Upper lobe of left lung (tissue), 6 donors: Measurements from ENCODE around the gene REP15. TPM values are rescaled to one million over a fixed set of nuclear protein-coding genes. Genes with fewer than 3 reads are reported as not detected.
A peak's percentile ranks its signal among the peaks of the same experiment; 100 is the strongest.

Experiments
- ATAC-seq, 2 donors: fragments of 200-7000 bp; cut with Tn5 transposase; one replicate each; pipeline ENCODE4 v1.9.1; 2022; ENCODE audit warnings: mild to moderate bottlenecking in 2 of 2, moderate library complexity in 2 of 2; ENCODE audit not compliant: low FRiP score in 2 of 2
- DNase-seq, 2 donors: peaks; one replicate each; pipeline ENCODE4 v3.0.0-alpha.2; 2019 to 2020
- H3K27ac ChIP-seq, 4 donors: fragments of 200-600 bp; sonication (generic); one replicate each; pipeline ENCODE4 v1.5.1; 2016 to 2019
- H3K27me3 ChIP-seq, 4 donors: fragments of 200-600 bp; sonication (generic); one replicate each; pipeline ENCODE4 v1.5.1; 2017 to 2019
- H3K36me3 ChIP-seq, 4 donors: fragments of 200-600 bp; sonication (generic); one replicate each; pipeline ENCODE4 v1.5.1; 2016 to 2019
- H3K4me1 ChIP-seq, 4 donors: fragments of 200-600 bp; sonication (generic); one replicate each; pipeline ENCODE4 v1.5.1; 2018 to 2019
- H3K4me3 ChIP-seq, 4 donors: fragments of 200-600 bp; sonication (generic); one replicate each; pipeline ENCODE4 v1.5.1; 2017 to 2019; ENCODE audit warnings: mild to moderate bottlenecking in 2 of 4, moderate library complexity in 1 of 4
- H3K9me3 ChIP-seq, 4 donors: fragments of 200-600 bp; sonication (generic); one replicate each; pipeline ENCODE4 v1.5.1; 2018 to 2019
- CTCF ChIP-seq, 6 experiments: fragments of 450-650 bp in 4 of 6; fragments of 200-600 bp in 2 of 6; sonication (generic) in 2 of 6; IDR thresholded peaks; one replicate each; pipeline ENCODE4 v1.5.1; 2016 to 2019; ENCODE audit warnings: antibody characterized with exemption in 6 of 6
- EP300 ChIP-seq, 4 donors: sonication (generic); formaldehyde crosslinking; IDR thresholded peaks; one replicate each; pipeline ENCODE4 v1.5.1; 2017; ENCODE audit warnings: antibody characterized with exemption in 4 of 4, control low read depth in 2 of 4
- POLR2A ChIP-seq, 4 donors: fragments of 450-650 bp; IDR thresholded peaks; one replicate each; pipeline ENCODE4 v1.5.1; 2016 to 2017; ENCODE audit warnings: antibody characterized with exemption in 4 of 4, mild to moderate bottlenecking in 2 of 4
- POLR2AphosphoS5 ChIP-seq, 2 donors: sonication (generic); formaldehyde crosslinking; IDR thresholded peaks; one replicate each; pipeline ENCODE4 v1.5.1; 2017; ENCODE audit warnings: antibody characterized with exemption in 2 of 2
- WGBS, 2 donors: methylation state at CpG; one replicate each; pipeline ENCODE4 v1.1.5; 2017 to 2018; 5-methylcytosine and 5-hydroxymethylcytosine counted together
- total RNA-seq, 6 donors: library from RNA; depleted of rRNA in 4 of 6; stranded (reverse); fragments of >200 nt in 4 of 6; gene quantifications; one replicate each; pipeline versions ENCODE4 v1.1.0 to v1.2.1, GENCODE V29; 2016 to 2021
- donor health status: DM: no; HTN: no; CAD: no; lungs with moderate emphysema.
- donor health status: DM: no; HTN: yes; CAD: no; lungs with severe emphysema.

The REP15 gene
- total RNA-seq, 6 donors from 2014 or later: 1.1 to 4.4 (median 3.2) TPM

GRCh38 chr12:27695556-27696292, 523 bp upstream of the REP15 start:
- Histone ChIP-seq H3K36me3 (peaks cover 3 to 64% (median 30%) of the 10 kb centered on the region in 4 donors), H3K27me3 (no peaks in the 10 kb centered on the region), H3K9me3 (no peaks in the 10 kb centered on the region), H3K27ac (no peak overlapping the region), H3K4me3 (no peak overlapping the region), H3K4me1 (no peaks in the 10 kb centered on the region)
- ATAC-seq: no peak
- no peak for DNase-seq
- 88 to 93% methylated on average over 6 of the region's 6 CpGs for WGBS, 2 donors
- TF ChIP-seq POLR2AphosphoS5 (IDR thresholded peaks at IDR 0.05) (no peak), POLR2A (IDR thresholded peaks at IDR 0.05) (no peak), EP300 (IDR thresholded peaks at IDR 0.05) (no peak), CTCF (IDR thresholded peaks at IDR 0.05) (no peak)

- ATAC-seq (no peak), DNase-seq (no peak)
- Histone ChIP-seq H3K36me3 (peaks cover 0 to 51% (median 22%) of the 10 kb centered on the region in 4 donors), H3K4me1 (no peaks in the 10 kb centered on the region), H3K27me3 (no peaks in the 10 kb centered on the region), H3K9me3 (no peaks in the 10 kb centered on the region), H3K27ac (no peak overlapping the region), H3K4me3 (no peak overlapping the region)
- no peak for TF ChIP-seq CTCF (IDR thresholded peaks at IDR 0.05)
- no peak for TF ChIP-seq EP300 (IDR thresholded peaks at IDR 0.05)
- no peak for TF ChIP-seq POLR2AphosphoS5 (IDR thresholded peaks at IDR 0.05)
- no peak for TF ChIP-seq POLR2A (IDR thresholded peaks at IDR 0.05)
- WGBS, 2 donors: 91 to 96% methylated on average over 3 of the region's 3 CpGs
Observed at GRCh38 chr12:27696864-27697564, 767 bp downstream of the REP15 start.

GRCh38 chr12:27703720-27704452, 7.6 kb downstream of the REP15 start:
- H3K4me1 ChIP-seq: peaks cover 0 to 4% (median 0%) of the 10 kb centered on the region in 4 donors
- no peak overlapping the region for H3K4me3 ChIP-seq
- H3K9me3 ChIP-seq: no peaks in the 10 kb centered on the region
- DNase-seq (peak in 1 of 2 donors; percentile 85), ATAC-seq (peak; percentile 88 to 93)
- no peaks in the 10 kb centered on the region for H3K27me3 ChIP-seq
- WGBS, 2 donors: 2 to 5% methylated on average over 4 of the region's 4 CpGs
- TF ChIP-seq EP300 (IDR thresholded peaks at IDR 0.05) (peak in 1 of 4 donors; percentile 5), CTCF (IDR thresholded peaks at IDR 0.05) (peak; percentile 66 to 92 (median 82)), POLR2AphosphoS5 (IDR thresholded peaks at IDR 0.05) (no peak)
- H3K27ac ChIP-seq: no peak overlapping the region
- no peaks in the 10 kb centered on the region for H3K36me3 ChIP-seq

GRCh38 chr12:27705263-27705662, 9.0 kb downstream of the REP15 start:
- peak in 1 of 2 donors; percentile 33 for DNase-seq
- no peak overlapping the region for H3K27ac ChIP-seq
- H3K9me3 ChIP-seq: no peaks in the 10 kb centered on the region
- H3K4me3 ChIP-seq: no peak overlapping the region
- WGBS, 2 donors: 94 to 95% methylated on average over 6 to 8 of the region's 8 CpGs
- TF ChIP-seq POLR2A (IDR thresholded peaks at IDR 0.05): no peak
- no peak for TF ChIP-seq CTCF (IDR thresholded peaks at IDR 0.05)
- no peak for TF ChIP-seq POLR2AphosphoS5 (IDR thresholded peaks at IDR 0.05)
- no peak for TF ChIP-seq EP300 (IDR thresholded peaks at IDR 0.05)
- peaks cover 3 to 8% (median 5%) of the 10 kb centered on the region in 4 donors for H3K4me1 ChIP-seq
- H3K36me3 ChIP-seq: no peaks in the 10 kb centered on the region
- H3K27me3 ChIP-seq: no peaks in the 10 kb centered on the region
- ATAC-seq: no peak
